A673 (cell line): ENCODE data around the gene RUNDC3A. TPM values are rescaled to one million over a fixed set of nuclear protein-coding genes. Genes with fewer than 3 reads are reported as not detected.

ENCODE experiments used
- BruUV-seq: library from RNA; stranded (reverse); fragments of 400-500 nt; replicated peaks from 2 replicates; lab custom pipeline; 2021; lab: Mats Ljungman, UMichigan
- CTCF ChIA-PET: fragments of 300-600 bp; sonication (Branson Sonifier 250); formaldehyde crosslinking; loops from one replicate; lab custom pipeline; 2022; ENCODE audit warnings: antibody characterized with exemption; lab: Charles Lee
- POLR2A ChIA-PET: fragments of 300-600 bp; sonication (Branson Sonifier 250); formaldehyde crosslinking; loops from one replicate; lab custom pipeline; 2022; ENCODE audit warnings: antibody characterized with exemption; ENCODE audit not compliant: low non-redundant PET; lab: Charles Lee
- DNase-seq: peaks from one replicate; pipeline ENCODE4 v3.0.0-alpha.2; 2015; ENCODE audit warnings: low spot score
- H3K27ac ChIP-seq: fragments of 200-600 bp; sonication (generic); 2 replicates; pipeline ENCODE4 v1.5.1; 2016; ENCODE audit warnings: mixed run types, low read depth, mild to moderate bottlenecking, mixed read lengths, antibody characterized with exemption, low read length; ENCODE audit not compliant: poor library complexity, severe bottlenecking
- H3K27me3 ChIP-seq: fragments of 200-600 bp; sonication (generic); replicated peaks from 2 replicates; pipeline ENCODE4 v1.6.1; 2017; ENCODE audit warnings: mixed run types, low read depth, mild to moderate bottlenecking, mixed read lengths, antibody characterized with exemption, low read length; ENCODE audit not compliant: insufficient read depth, poor library complexity
- H3K36me3 ChIP-seq: fragments of 200-600 bp; sonication (generic); 2 replicates; pipeline ENCODE4 v1.6.1; 2016; ENCODE audit warnings: mixed run types, mild to moderate bottlenecking, mixed read lengths, antibody characterized with exemption, low read length; ENCODE audit not compliant: insufficient read depth, poor library complexity, severe bottlenecking
- H3K4me1 ChIP-seq: fragments of 200-600 bp; sonication (generic); 2 replicates; pipeline ENCODE4 v1.6.1; 2017; ENCODE audit warnings: mixed run types, mild to moderate bottlenecking, mixed read lengths, antibody characterized with exemption, low read length; ENCODE audit not compliant: insufficient read depth, poor library complexity, severe bottlenecking
- H3K4me3 ChIP-seq: fragments of 200-600 bp; sonication (generic); 2 replicates; pipeline ENCODE4 v1.5.1; 2016; ENCODE audit warnings: low read depth, mixed run types, mild to moderate bottlenecking, mixed read lengths, low read length; ENCODE audit not compliant: poor library complexity, severe bottlenecking
- H3K9me3 ChIP-seq: fragments of 200-600 bp; sonication (generic); 2 replicates; pipeline ENCODE4 v1.6.1; 2016; ENCODE audit warnings: mixed run types, low read depth, mild to moderate bottlenecking, mixed read lengths, antibody characterized with exemption, low read length; ENCODE audit not compliant: poor library complexity, severe bottlenecking
- EZH2 ChIP-seq: fragments of 200-600 bp; sonication (generic); IDR thresholded peaks from 2 replicates; pipeline ENCODE4 v1.6.1; 2017; ENCODE audit warnings: borderline replicate concordance, low read depth, mild to moderate bottlenecking, mixed read lengths, antibody characterized with exemption, low read length; ENCODE audit not compliant: poor library complexity, severe bottlenecking
- intact Hi-C: fragments of 100-400 bp; cut with micrococcal nuclease; formaldehyde crosslinking; loops from one replicate; pipeline ENCODE4 v1.10.0; 2022; ENCODE audit not compliant: unreplicated experiment
- total RNA-seq: library from RNA; stranded (reverse); gene quantifications from 2 replicates; pipeline ENCODE4 v1.2.3, GENCODE V29; 2021
- TF ChIP-seq, protein P1 (sequence below): fragments of 300-800, 200-600 bp; sonication (generic); conservative IDR thresholded peaks from 2 replicates; pipeline ENCODE4 v1.5.1; 2017; ENCODE audit warnings: low read depth, mild to moderate bottlenecking, antibody characterized with exemption, low read length, moderate library complexity, mixed read lengths

RUNDC3A gene
- total RNA-seq, 1 experiment from 2014 or later: 0.56 TPM

DNA sequence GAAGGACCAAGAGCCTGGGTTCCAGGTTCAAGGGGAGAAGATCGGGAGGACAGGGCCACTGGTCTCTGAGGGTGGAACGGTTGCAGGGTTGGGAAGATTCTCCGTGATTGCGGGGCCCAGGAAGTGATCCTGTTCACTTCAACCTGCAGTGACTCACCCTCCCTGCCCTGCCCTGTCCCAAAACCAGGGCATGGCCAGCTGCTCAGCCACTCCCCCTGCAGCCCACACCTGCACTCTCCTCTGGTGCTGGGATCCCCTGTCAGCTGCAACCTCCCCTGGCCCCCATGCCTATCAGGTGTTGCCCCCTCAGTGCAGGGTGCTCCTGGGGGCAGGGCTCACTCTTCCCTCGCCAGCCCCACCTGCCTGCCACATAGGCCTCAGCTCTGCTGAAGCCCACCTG, 1.1 kb downstream of the RUNDC3A start:
- ChIA-PET POLR2A (no interaction called here), CTCF (no interaction called here)
- no TSS peak for BruUV-seq
- no peak for TF ChIP-seq EZH2
- TF ChIP-seq, protein P1, sequence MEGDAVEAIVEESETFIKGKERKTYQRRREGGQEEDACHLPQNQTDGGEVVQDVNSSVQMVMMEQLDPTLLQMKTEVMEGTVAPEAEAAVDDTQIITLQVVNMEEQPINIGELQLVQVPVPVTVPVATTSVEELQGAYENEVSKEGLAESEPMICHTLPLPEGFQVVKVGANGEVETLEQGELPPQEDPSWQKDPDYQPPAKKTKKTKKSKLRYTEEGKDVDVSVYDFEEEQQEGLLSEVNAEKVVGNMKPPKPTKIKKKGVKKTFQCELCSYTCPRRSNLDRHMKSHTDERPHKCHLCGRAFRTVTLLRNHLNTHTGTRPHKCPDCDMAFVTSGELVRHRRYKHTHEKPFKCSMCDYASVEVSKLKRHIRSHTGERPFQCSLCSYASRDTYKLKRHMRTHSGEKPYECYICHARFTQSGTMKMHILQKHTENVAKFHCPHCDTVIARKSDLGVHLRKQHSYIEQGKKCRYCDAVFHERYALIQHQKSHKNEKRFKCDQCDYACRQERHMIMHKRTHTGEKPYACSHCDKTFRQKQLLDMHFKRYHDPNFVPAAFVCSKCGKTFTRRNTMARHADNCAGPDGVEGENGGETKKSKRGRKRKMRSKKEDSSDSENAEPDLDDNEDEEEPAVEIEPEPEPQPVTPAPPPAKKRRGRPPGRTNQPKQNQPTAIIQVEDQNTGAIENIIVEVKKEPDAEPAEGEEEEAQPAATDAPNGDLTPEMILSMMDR: no peak
- Histone ChIP-seq H3K27ac (no peak overlapping the region), H3K4me1 (no peaks in the 10 kb centered on the region), H3K36me3 (no peaks in the 10 kb centered on the region), H3K9me3 (no peaks in the 10 kb centered on the region), H3K4me3 (no peak overlapping the region), H3K27me3 (peaks cover 4% of the 10 kb centered on the region)
- DNase-seq: no peak
- intact Hi-C loops: no loop called here

DNA sequence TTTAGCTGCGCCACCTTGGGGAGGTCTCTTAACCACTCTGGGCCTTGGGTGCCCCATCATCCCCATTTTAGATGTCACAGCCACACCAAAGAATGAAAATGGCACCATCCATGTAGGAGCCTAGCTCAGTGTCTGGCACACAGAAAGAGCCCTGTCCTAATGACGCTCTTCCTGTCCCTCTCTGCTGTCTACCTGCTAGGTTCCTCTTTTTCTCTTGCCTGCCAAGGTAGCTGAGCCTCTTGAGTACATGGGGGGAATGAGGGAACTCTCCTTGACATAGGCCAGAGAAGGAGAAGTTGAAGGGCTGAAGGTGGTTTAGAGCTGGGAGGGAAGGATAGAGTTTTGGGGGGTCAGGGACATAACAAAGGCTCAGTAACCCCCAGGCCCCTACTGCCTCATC, 1.8 kb downstream of the RUNDC3A start:
- POLR2A ChIA-PET: no interaction called here
- Histone ChIP-seq H3K9me3 (no peaks in the 10 kb centered on the region), H3K4me3 (no peak overlapping the region), H3K27ac (no peak overlapping the region), H3K27me3 (peaks cover 4% of the 10 kb centered on the region), H3K4me1 (no peaks in the 10 kb centered on the region), H3K36me3 (no peaks in the 10 kb centered on the region)
- no TSS peak for BruUV-seq
- CTCF ChIA-PET: no interaction called here
- no peak for DNase-seq
- intact Hi-C loops: no loop called here
- no peak for TF ChIP-seq EZH2
- TF ChIP-seq, protein P1: no peak

DNA sequence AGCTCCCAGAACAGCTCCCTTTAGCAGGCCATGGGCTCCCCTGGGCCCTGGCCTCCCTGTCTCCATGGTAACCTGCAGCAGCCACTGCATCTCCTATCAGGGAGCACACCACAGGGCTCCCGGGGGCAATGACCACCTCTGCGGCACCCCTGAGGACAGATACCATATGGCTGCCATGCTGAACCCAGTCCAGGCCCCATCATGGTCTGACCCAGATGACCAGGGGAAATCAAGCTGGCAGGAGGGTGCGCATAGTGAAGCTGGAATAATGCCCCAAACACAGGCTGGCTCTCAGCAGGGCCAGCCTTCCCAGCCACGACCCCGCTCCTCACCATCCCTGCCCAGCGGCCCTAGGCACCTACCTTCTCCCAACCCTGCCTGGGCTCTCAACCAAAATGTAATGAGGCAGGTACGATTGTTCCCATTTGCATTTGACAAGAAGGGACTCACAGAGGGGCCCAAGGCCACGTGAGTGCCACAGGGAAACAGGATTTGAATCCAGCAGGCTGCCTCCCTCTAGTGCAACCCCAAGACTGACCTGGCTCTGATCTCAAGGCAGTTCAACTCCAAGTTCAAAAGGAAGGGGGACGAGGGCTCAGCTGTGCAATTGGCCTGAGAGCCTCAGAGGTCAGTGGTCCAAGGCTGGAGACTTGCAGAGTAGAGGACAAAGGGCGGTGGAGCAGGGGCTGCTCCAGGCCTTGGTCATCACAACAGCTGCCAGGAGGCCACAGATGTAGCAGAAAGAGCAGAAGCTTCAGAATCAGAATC, 2.4 kb downstream of the RUNDC3A start:
- BruUV-seq: no TSS peak
- TF ChIP-seq, protein P1: no peak
- no peak for TF ChIP-seq EZH2
- DNase-seq: no peak
- Histone ChIP-seq H3K36me3 (no peaks in the 10 kb centered on the region), H3K27ac (no peak overlapping the region), H3K4me1 (no peaks in the 10 kb centered on the region), H3K9me3 (no peaks in the 10 kb centered on the region), H3K27me3 (peaks cover 8% of the 10 kb centered on the region), H3K4me3 (no peak overlapping the region)
- POLR2A ChIA-PET: no interaction called here
- CTCF ChIA-PET: no interaction called here
- intact Hi-C loops: no loop called here
